D341Med (cell line): Measurements from ENCODE around the gene ASAH2B.
"Not testable (repeated sequence)": the region's sequence is repeated elsewhere in the genome, so short reads cannot be mapped to it uniquely, and the experiment has no call there.

Source experiments
- DNase-seq: peaks from one replicate; pipeline ENCODE4 v3.0.0; 2012; ENCODE audit warnings: low spot score

ASAH2B gene

GRCh38 chr10:50739618-50740292 lies at the start of gene ASAH2B:
Gene ASAH2B, plus strand, starts transcription at chr10:50739936. Its CDS starts 5,195 bp downstream, at chr10:50745131.
- peak; percentile 85 for DNase-seq

- DNase-seq = not testable (repeated sequence)
Observed at GRCh38 chr10:50697819-50698218, 41.9 kb upstream of the ASAH2B start.

- not testable (repeated sequence) for DNase-seq
Observed at GRCh38 chr10:50701947-50702346, 37.8 kb upstream of the ASAH2B start.

- not testable (repeated sequence) for DNase-seq
Observed at GRCh38 chr10:50702997-50703396, 36.7 kb upstream of the ASAH2B start.

- DNase-seq = not testable (repeated sequence)
Observed at GRCh38 chr10:50704436-50705079, 35.2 kb upstream of the ASAH2B start.

GRCh38 chr10:50706006-50706405 lies 33.7 kb upstream of the ASAH2B start:
- not testable (repeated sequence) for DNase-seq

GRCh38 chr10:50710241-50710640 lies 29.5 kb upstream of the ASAH2B start:
- DNase-seq = not testable (repeated sequence)

GRCh38 chr10:50723812-50724211 lies 15.9 kb upstream of the ASAH2B start:
- not testable (repeated sequence) for DNase-seq

GRCh38 chr10:50728112-50728511 lies 11.6 kb upstream of the ASAH2B start:
- not testable (repeated sequence) for DNase-seq

GRCh38 chr10:50738987-50739617 lies 634 bp upstream of the ASAH2B start:
- not testable (repeated sequence) for DNase-seq

- DNase-seq = no peak
Observed at GRCh38 chr10:50740293-50740648, 535 bp downstream of the ASAH2B start.

- DNase-seq = not testable (repeated sequence)
Observed at GRCh38 chr10:50742820-50743219, 3.1 kb downstream of the ASAH2B start.

GRCh38 chr10:50766774-50767513 lies 27.2 kb downstream of the ASAH2B start:
- DNase-seq = not testable (repeated sequence)

GRCh38 chr10:50772042-50772441 lies 32.3 kb downstream of the ASAH2B start:
- DNase-seq = not testable (repeated sequence)

- DNase-seq = not testable (repeated sequence)
Observed at GRCh38 chr10:50774868-50775267, 35.1 kb downstream of the ASAH2B start.

- DNase-seq = not testable (repeated sequence)
Observed at GRCh38 chr10:50780036-50780435, 40.3 kb downstream of the ASAH2B start.

- not testable (repeated sequence) for DNase-seq
Observed at GRCh38 chr10:50782017-50782416, 42.3 kb downstream of the ASAH2B start.

GRCh38 chr10:50787962-50788361 lies 48.2 kb downstream of the ASAH2B start:
- not testable (repeated sequence) for DNase-seq

- DNase-seq = peak; percentile 36
Observed at GRCh38 chr10:50788951-50789945, 49.5 kb downstream of the ASAH2B start.

GRCh38 chr10:50794490-50794889 lies 54.8 kb downstream of the ASAH2B start:
- DNase-seq = no peak

- DNase-seq = no peak
Observed at GRCh38 chr10:50796693-50797092, 57.0 kb downstream of the ASAH2B start.
